ENCODE data around the gene SMIM35.
A peak's percentile ranks its signal among the peaks of the same experiment; 100 is the strongest.
"Not testable (repeated sequence)": the region's sequence is repeated elsewhere in the genome, so short reads cannot be mapped to it uniquely, and the experiment has no call there.

SMIM35 gene

DNA sequence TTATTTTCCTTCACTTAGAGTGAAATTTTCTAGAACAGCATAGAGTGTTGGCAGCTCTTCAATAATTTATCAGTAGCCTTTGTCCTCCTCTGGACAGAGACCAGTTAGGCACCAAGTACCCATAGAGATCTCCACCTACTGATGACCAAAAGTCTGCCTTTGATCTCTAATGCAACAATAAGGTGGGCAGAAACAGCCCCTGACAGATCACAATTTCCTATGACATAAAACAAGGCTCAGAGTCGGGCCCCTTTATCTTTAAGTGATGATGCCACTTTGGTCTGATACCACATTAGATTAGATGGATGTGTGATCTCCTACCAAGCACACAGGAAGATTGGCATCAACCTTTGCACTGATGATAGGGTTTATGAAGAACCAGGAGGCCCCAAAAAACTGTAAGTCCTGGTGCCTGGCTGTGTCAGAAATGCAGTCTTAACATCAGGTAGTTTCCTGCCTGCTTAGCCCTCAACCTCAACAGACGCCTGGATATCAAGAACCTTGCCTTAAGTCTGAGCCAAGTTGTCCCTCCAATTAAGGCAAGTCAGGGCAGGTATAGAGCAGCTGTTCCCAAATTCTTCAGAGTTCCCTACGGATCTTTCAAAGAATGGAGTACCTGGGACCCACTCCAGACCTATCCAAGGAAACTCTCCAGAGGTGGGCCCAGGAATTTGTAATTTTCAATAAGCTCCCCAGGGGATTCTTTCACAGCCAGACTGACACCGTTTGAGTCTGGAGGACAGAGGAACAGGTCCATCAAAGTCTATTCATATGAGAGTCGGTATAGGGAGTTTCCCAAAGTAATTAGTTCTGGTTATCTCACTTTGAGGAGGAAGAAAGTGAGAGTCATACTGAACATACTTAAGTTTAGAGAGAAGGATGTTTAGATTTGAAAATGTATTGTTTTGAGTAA, 40.5 kb downstream of the SMIM35 start:
- DNase-seq (ENCODE audit: insufficient read length, low spot score), result no peak
- FAIRE-seq, result peak; percentile 51

DNA sequence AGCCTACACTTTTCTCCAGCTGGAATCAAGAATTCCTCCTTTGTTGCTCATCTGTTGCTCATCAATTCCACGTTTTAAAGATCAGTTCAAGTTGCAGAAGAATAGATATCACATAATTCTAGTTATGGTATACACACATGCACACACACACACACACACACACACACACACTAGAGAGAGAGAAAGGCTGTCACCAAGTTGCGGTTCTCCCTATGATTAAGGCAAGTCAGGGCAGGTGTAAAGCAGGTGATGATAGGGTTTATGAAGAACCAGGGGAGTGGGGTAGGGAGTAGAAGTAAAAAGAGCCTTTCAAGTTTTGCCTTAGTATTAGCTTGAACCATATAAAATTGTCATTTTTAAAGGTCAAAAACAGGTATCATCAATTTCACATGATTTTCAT, 41.6 kb downstream of the SMIM35 start:
- DNase-seq (ENCODE audit: insufficient read length, low spot score) (no peak), FAIRE-seq (no peak)

DNA sequence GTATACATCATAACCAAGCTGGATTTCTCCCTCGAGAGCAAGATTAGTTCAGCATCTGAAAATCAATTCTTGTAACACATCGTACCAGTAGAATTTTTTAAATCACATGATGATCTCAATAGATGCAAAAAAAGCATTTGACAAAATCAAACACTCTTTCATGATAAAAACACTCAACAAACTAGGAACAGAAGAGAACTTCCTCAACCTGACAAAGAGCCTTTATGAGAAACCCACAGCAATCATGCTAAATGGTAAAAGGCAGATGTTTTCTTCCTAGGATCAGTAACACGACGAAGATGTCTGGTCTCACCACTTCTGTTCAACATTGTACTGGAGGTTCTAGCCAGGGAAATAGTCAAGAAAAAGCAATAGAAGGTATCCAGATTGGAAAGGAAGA, 44.0 kb downstream of the SMIM35 start:
- no peak for FAIRE-seq
- no peak for DNase-seq (ENCODE audit: insufficient read length, low spot score)

DNA sequence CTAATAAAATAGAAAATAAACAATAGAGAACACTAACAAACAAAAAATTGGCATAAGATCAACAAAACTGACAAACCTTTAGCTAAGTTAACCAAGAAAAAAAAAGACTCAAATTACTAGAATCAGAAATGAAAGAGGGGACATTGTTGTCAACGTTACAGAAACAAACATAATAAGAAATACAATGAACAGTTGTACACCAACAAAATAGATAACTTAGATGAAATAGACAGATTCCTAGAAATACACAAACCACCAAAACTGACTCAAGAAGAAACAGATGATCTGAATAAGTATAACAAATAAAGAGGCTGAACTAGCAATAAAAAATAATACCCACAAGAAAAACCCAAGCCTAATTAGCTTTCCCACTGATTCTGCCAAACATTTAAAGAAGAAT, 44.6 kb downstream of the SMIM35 start:
- no peak for FAIRE-seq

DNA sequence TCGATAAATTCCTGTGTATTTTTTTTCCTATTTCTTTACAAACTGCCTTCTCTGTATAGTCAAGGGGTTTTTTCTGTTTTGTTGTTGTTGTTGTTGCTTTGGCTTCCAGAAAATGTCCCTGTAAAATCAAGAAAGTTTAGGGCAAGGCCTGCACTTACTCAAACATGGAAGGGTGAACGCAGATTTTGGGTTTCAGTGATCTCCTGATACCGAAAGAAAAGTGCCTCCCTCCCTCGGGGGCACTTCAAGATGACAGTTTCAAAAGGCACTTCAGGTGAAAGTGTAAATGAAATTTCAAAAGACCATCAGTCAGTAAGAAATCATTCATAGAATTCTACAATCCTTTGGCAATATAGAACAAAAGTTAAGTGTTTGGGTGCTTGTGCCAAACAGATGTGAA, 53.3 kb downstream of the SMIM35 start:
- FAIRE-seq (peak; percentile 90), DNase-seq (ENCODE audit: insufficient read length, low spot score) (peak; percentile 30)

More for the DNA sequence above, 44.6 kb downstream of the SMIM35 start:
- no peak for DNase-seq (ENCODE audit: insufficient read length, low spot score)

DNA sequence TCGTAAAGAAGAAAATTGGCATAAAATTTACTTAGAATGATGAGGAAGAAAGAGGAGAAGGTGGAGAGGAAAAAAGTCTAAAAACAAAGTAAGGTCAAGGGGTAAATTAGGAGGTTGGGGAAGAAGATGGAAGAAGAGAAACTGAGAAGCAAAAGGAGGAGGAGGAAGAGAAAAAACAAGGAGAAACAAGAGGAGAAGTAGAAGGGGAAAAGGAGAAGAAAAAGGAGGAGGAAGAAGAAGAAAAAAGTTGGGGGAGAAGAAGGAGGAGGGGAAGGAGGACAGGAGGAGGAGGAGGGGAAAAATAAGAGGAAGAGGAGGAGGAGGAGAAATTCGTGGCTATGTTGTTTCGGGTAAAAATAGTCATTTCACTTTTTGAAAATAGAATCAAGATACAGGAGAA, 58.1 kb downstream of the SMIM35 start:
- no peak for FAIRE-seq
- DNase-seq (ENCODE audit: insufficient read length, low spot score), result no peak

DNA sequence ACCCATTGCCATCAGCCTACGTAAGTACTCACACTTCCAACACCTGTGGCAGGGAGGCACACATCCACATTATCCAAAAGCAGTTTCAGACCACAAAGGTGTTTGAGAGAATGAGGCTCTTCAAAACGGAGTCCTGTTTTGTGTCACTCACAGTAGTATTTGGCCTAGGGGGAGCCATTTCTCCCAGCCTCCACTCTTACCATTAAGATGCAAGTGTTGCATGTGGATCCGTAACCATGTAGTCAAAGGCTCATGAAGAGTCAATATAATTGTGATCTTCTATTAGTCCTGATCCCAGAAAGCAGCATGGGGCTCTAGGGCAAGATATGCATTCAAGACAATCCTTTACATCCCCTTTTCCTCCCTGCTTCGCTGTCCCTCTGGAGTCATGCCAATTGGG, 59.1 kb downstream of the SMIM35 start:
- DNase-seq (ENCODE audit: insufficient read length, low spot score), result no peak
- no peak for FAIRE-seq

DNA sequence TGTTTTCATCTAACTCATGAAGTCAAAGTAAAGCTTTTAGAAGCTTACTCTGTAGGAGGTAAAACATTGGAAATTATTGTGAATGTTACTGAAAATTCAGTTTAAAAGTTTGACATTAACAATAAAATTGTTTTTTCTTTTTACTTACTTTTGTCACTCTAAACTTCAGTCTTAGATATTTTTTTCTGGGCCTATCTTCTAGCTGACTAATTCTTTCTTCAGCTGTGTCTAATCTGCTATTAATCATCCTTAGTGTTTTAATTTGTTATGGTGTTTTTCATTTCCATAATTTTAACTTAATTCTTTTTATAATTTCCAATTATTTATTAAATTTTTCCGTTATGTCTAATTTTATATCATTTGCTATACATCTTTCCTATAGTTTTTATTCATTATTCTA, 65.6 kb downstream of the SMIM35 start:
- no peak for FAIRE-seq

DNA sequence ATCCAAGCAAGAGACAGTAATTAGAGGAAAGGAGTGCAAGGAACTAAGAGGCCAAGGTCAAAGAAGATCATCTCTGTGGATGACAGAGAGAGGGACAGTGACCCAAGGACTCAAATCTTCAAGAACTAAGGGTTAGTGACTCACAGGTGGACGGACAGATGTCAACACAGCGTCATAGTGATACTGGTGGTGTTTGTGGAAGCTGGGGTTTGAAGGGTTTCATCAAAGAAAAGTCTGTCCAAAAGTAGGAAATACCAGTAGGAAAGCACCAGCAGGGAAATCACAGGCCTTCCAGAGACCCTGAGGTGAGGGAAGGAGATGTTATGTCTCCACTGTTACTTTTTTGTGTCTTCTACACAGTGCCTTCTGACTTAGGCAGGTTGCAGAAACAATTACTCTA, 68.4 kb downstream of the SMIM35 start:
- DNase-seq (ENCODE audit: insufficient read length, low spot score) (no peak), FAIRE-seq (no peak)

More for the DNA sequence above, 65.6 kb downstream of the SMIM35 start:
- DNase-seq (ENCODE audit: insufficient read length, low spot score), result no peak

DNA sequence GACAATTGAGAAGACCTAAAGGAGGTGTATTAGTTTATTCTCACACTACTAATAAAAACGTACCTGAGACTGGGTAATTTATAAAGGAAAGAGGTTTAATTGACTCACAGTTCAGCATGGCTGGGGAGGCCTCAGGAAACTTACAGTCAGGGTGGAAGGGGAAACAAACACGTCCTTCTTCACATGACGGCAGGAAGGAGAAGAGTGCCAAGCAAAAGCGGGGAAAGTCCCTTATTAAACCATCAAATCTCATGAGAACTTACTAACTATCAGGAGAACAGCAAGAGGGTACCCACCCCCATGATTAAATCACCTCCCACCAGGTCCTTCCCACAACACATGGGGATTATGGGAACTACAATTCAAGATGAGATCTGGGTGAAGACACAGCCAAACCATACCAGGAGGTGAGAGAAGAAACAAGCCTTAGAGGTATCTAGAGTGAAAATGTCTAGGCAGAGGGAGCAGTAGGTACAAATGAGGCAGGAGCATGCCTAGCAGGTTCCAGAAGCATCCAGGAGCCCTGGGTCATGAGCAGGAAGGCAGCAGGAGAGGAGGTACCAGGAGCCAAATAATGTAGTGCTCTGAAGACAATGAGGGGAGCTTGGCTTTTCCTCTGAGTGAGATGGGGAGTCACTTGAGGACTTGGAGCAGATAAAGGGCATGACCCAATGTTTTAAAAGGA, 69.0 kb downstream of the SMIM35 start:
- FAIRE-seq (no peak), DNase-seq (ENCODE audit: insufficient read length, low spot score) (no peak)

DNA sequence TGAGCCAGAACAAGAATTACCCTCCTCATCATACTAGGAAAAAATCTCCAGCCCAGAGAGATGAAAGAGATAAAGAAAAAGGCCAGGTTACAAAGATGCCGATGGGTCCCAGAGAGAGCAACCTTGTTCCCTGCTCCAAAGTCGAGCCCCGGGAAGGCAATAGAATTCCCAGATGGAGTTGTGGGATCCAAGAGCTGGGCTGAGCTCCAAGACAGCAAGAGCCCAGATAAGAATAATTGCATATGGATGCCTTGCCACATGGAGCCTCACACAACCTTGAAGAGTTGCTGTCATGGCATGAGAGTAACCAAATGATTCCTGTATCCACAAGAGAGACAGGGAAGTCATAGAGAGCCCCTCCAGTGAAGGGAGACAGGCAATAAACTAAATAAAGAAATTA, 69.7 kb downstream of the SMIM35 start:
- no peak for FAIRE-seq

DNA sequence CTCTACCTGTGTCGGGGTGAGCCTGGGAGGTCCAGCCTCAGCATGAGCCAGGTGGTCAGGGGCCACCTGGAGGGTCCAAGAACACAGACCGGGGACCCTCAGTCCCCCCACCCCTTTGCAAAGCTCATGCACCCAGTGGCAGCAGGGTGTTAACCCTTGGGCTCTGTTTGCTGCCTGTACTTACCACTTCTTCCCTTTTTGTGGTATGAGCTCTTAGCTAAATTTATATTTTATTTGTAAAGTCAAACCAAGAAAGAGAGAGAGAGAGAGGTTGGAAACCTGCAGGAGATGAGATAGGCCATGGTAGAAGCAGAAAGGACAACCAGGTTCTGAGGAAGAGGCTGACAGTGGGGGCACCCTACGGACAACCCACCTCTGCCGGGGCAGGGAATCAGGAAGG, 70.7 kb downstream of the SMIM35 start:
- DNase-seq (ENCODE audit: insufficient read length, low spot score), result no peak
- no peak for FAIRE-seq

More for the DNA sequence above, 69.7 kb downstream of the SMIM35 start:
- DNase-seq (ENCODE audit: insufficient read length, low spot score), result no peak

DNA sequence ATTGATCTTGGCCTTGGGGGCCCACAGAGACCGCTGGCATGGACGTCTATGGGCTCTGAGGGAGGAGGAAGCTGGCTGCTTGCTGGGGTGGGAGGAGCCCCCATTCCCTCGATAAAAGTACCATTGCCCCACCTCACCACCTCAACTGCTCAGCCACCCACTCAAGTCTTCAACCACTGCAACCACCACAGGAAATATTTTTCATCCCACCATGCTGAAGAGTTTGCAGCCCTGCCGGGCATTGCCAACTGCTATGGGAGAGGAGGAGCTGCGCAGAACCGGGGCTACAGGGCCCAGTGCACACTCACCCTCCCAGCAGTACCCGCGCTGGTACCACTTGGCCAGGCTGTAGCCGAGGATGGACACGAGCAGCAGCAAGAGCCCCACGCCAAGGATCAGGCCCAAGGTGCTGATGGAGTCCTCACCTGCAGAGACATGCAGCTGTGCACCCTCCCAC, 71.3 kb downstream of the SMIM35 start:
- no peak for FAIRE-seq
- DNase-seq (ENCODE audit: insufficient read length, low spot score), result no peak

DNA sequence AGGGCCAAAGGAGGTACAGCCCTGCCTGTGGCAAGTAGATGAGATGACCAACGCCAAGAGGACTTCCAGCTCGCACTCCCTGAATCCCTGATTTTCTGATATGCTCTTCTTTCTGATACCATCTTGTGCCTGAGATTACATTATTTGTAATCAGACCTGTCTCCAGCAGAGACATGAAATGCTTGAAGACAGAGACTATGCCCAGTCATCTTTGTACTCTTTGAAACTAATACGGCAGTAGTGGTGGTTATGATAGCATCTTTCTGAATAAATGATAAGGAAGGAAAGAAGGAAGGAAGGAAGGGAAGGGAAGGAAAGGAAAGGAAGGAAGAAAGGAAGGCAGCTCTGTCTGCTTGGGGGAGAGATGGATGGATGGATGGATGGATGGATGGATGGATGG, 72.7 kb downstream of the SMIM35 start:
- FAIRE-seq, result no peak
- DNase-seq (ENCODE audit: insufficient read length, low spot score), result no peak

DNA sequence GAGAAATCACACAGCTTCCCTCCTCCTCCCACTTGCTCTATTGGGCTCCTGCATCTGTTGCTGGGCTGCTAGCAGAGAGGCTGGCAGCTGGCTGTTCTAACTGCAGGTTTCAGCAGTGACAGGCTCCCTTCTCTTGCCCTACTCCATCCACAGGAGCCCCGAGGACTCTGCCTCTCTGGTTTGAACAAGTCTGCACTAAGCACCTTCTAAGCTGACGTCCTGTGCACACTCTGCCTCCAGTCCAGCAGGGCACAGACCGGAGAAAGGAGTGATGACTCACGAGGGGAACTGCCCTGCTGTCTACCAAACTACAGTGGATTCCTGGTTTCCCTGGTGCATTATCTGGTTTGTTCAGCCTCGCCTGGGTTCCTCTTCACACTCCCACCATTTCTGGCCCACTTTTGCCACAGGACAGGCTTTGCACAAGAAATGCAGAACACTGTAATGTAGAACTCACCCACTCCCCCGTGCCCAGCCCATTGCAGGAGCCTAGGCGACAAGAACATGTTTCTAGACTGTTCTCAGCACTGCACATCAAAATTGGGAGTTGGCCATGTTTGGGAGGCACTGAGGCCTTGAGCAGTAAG, 74.6 kb downstream of the SMIM35 start:
- DNase-seq (ENCODE audit: insufficient read length, low spot score) (no peak), FAIRE-seq (peak; percentile 87)

DNA sequence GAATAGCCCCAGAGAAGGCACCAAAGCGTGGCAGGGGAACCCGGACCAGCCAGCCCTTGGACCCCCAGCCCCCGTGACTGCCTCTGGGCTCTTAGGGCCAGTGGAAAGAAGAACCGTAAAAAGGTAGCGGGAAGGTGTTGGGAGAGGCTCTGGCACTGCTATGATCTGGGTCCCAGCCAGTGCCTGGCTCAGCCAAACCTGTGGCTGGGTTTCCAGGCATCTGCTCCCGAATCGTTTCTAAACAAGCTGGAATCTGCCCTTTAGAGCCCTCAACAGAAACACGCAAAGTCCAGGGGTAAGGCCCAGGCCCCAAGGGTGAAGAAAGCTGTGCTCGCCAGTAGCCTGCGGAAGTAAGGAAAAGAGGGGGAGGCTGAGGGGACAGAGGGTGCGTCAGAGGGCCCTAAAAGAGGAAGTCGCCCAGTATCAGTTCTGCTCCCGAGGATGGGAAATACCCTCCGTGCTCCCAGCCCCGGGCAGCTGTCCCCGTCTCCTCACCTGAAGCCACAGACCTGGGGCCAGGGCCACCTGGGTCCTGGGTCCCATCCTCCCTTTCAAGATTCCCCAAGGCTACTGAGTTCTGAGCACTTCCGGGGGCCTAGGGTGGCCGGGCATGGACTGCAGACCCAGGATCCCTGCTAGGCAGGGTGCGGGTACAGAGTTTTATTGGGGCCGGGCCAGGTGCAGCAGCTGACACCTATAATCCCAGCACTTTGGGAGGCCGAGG, 75.9 kb downstream of the SMIM35 start:
- FAIRE-seq (peak; percentile 98), DNase-seq (ENCODE audit: insufficient read length, low spot score) (peak; percentile 45)

DNA sequence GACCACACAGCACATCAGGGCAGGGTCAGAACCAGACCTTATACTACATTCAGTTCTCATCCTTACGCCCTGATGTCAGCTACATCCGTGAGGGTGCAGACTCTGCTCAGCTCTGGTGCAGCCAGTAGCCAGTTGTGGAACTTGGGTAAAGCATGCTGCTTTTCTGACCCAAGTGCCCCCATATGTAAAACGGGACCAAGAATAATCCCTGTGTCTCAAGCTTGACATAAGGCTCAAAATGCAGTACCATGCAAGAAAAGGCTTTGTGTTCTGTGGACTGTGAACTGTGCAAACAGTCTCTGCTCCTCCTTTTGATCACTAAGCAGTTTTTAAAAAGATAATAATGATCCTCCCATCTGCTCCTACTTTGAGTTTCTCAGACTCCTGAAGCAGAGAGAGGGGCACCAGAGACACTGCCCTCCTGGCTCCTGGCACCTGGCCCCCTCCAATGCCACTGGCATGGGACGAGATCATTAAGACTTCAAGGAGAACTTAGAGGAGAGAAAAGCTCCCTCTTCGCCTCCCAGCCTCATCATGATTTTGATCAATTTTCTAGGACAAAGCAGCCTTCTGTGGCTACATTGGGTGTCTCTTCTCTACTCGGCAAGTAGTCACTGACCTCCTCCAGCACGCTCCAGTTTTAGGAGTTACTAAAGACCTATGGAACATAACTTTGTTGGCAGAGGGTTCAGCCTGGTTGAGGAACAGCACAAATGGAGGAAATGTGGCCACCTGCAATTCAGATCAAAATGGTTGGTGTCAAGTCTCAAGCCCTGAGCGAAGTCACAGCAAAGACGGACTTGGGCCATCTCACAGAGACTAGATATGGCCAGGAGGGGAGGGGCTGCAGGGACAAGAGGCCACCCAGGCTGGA, 76.7 kb downstream of the SMIM35 start:
- DNase-seq (ENCODE audit: insufficient read length, low spot score) (no peak), FAIRE-seq (no peak)

DNA sequence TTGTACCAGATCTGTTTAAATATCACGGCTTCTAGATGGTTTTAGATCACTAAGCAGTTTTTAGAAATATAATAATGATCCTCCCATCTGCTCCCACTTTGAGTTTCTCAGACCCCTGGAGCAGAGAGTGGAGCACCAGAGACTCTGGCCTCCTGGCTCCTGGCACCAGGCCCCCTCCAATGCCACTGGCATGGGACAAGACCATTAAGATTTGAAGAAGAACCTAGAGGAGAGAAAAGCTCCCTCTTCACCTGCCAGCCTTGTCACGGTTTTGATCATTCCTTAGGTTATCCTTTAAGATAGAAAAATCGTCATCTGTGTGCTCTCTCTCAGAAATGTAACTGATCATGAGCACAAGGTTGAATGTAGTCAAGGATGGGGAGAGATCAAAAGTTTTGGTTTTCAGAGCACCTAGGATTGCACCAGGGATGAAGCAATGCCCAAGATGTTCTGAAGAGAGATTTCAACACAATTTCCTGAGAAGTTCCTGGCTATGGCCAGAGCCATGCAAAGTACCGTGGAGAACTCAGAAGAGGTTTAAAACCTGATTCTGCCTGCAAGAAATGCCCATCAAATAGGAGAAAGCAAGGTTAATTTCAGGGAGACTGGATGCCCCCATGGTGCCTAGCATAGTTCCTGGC, 78.4 kb downstream of the SMIM35 start:
- FAIRE-seq (peak; percentile 66), DNase-seq (ENCODE audit: insufficient read length, low spot score) (no peak)

DNA sequence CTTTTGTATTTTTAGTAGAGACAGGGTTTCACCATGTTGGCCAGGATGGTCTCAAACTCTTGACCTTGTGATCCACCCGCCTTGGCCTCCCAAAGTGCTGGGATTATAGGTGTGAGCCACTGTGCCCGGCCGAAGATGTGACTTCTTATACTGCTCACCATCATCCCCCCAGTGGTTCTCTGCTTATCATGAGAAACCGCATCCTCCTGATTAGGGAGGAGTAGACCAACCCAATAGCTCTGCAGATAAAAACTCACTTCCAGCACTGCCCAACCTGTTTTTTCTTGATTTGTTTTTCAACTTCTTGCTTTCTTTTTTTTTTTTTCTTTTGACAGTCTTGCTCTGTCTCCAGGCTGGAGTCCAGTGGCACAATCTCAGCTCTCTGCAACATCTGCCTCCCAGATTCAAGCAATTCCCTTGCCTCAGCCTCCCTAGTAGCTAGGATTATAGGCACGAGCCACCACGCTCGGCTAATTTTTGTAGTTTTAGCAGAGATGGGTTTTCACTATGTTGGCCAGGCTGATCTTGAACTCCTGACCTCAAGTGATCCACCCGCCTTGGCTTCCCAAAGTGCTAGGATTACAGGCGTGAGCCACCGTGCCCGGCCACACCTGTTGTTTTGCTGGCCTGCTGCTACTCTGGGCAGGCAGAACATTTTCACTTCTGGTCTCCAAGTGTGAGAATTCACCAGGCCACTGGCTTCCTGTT, 79.0 kb downstream of the SMIM35 start:
- DNase-seq (ENCODE audit: insufficient read length, low spot score), result not testable (repeated sequence)
- peak; percentile 93 for FAIRE-seq
